Hepatocyte (in vitro differentiated cells): ENCODE data around the gene GNAO1.

Experiments
- CTCF ChIP-seq: fragments of 200-600 bp; sonication (generic); IDR thresholded peaks from 2 replicates; pipeline ENCODE4 v1.5.1; 2016; ENCODE audit warnings: antibody characterized with exemption, mild to moderate bottlenecking; ENCODE audit not compliant: poor library complexity
- EZH2 ChIP-seq: fragments of 200-600 bp; sonication (generic); IDR thresholded peaks from 2 replicates; pipeline ENCODE4 v1.6.1; 2016; ENCODE audit warnings: antibody characterized with exemption, mild to moderate bottlenecking, borderline replicate concordance
- EZH2phosphoT487 ChIP-seq: fragments of 200-600 bp; sonication (generic); IDR thresholded peaks from one replicate; pipeline ENCODE4 v1.6.1; 2018; ENCODE audit warnings: antibody characterized with exemption, mild to moderate bottlenecking, low read depth, moderate library complexity; ENCODE audit not compliant: unreplicated experiment, severe bottlenecking

GRCh38 chr16:56370875-56371659, 179.8 kb downstream of the GNAO1 start:
- TF ChIP-seq CTCF: no peak
- TF ChIP-seq EZH2: no peak
- no peak for TF ChIP-seq EZH2phosphoT487
